ENCODE results near the gene ABTB2. TPM values are rescaled to one million over a fixed set of nuclear protein-coding genes. Genes with fewer than 3 reads are reported as not detected.

ABTB2 gene
- total RNA-seq, 2 donors from 2014 or later: 2.1 to 4.3 TPM

GRCh38 chr11:34212566-34212965 lies 145.2 kb downstream of the ABTB2 start:
- H3K4me1 ChIP-seq: peaks cover 3% of the 10 kb centered on the region
- ATAC-seq (no peak), DNase-seq (no peak)
- no peaks in the 10 kb centered on the region for H3K9me3 ChIP-seq
- H3K27me3 ChIP-seq: no peaks in the 10 kb centered on the region
- no peak overlapping the region for H3K27ac ChIP-seq
- H3K36me3 ChIP-seq (replicated peaks in 1 of 2; ENCODE audit: insufficient read depth in 1 of 2, low read depth in 2 of 2): no peaks in the 10 kb centered on the region
- intact Hi-C loops (cut with DNase I): no loop called here
- H3K4me3 ChIP-seq: no peak overlapping the region
- TF ChIP-seq POLR2A (IDR thresholded peaks at IDR 0.05) (no peak), CTCF (IDR thresholded peaks at IDR 0.05) (no peak)
- WGBS, 2 donors: 76 to 89% methylated on average over 2 to 3 of the region's 3 CpGs

GRCh38 chr11:34209809-34210208 lies 148.0 kb downstream of the ABTB2 start:
- TF ChIP-seq POLR2A (IDR thresholded peaks at IDR 0.05) (no peak), CTCF (IDR thresholded peaks at IDR 0.05) (no peak)
- intact Hi-C loops (cut with DNase I): no loop called here
- DNase-seq (no peak), ATAC-seq (no peak)
- no peaks in the 10 kb centered on the region for H3K9me3 ChIP-seq
- H3K36me3 ChIP-seq (replicated peaks in 1 of 2; ENCODE audit: insufficient read depth in 1 of 2, low read depth in 2 of 2): no peaks in the 10 kb centered on the region
- no peaks in the 10 kb centered on the region for H3K27me3 ChIP-seq
- H3K4me3 ChIP-seq: no peak overlapping the region
- peaks cover 3% of the 10 kb centered on the region for H3K4me1 ChIP-seq
- WGBS, 2 donors: 56 to 75% methylated on average over 4 to 5 of the region's 5 CpGs
- no peak overlapping the region for H3K27ac ChIP-seq

- peaks cover under 1% of the 10 kb centered on the region for H3K4me1 ChIP-seq
- WGBS, 2 donors: 76 to 82% methylated on average over 11 of the region's 11 CpGs
- H3K4me3 ChIP-seq: no peak overlapping the region
Measured at GRCh38 chr11:34208266-34209135, 149.3 kb downstream of the ABTB2 start.

GRCh38 chr11:34207487-34208180 lies 150.2 kb downstream of the ABTB2 start:
- WGBS, 2 donors: 79 to 90% methylated on average over 5 of the region's 5 CpGs
- intact Hi-C loops (cut with DNase I): no loop called here
- no peak for ATAC-seq
- no peak for TF ChIP-seq CTCF (IDR thresholded peaks at IDR 0.05)
- no peak for TF ChIP-seq POLR2A (IDR thresholded peaks at IDR 0.05)
- no peaks in the 10 kb centered on the region for H3K27me3 ChIP-seq
- no peak for DNase-seq
- no peaks in the 10 kb centered on the region for H3K36me3 ChIP-seq (replicated peaks in 1 of 2; ENCODE audit: insufficient read depth in 1 of 2, low read depth in 2 of 2)
- H3K4me3 ChIP-seq: no peak overlapping the region
- H3K9me3 ChIP-seq: no peaks in the 10 kb centered on the region
- H3K4me1 ChIP-seq: no peaks in the 10 kb centered on the region
- no peak overlapping the region for H3K27ac ChIP-seq

More at GRCh38 chr11:34208266-34209135, 149.3 kb downstream of the ABTB2 start:
- TF ChIP-seq POLR2A (IDR thresholded peaks at IDR 0.05) (no peak), CTCF (IDR thresholded peaks at IDR 0.05) (no peak)
- Histone ChIP-seq H3K27ac (no peak overlapping the region), H3K36me3 (replicated peaks in 1 of 2; ENCODE audit: insufficient read depth in 1 of 2, low read depth in 2 of 2) (no peaks in the 10 kb centered on the region), H3K27me3 (no peaks in the 10 kb centered on the region), H3K9me3 (no peaks in the 10 kb centered on the region)
- intact Hi-C loops (cut with DNase I): no loop called here
- DNase-seq: no peak
- no peak for ATAC-seq

Data from body of pancreas (tissue), 4 donors.